ENCODE data around the gene MUCL3. TPM values are rescaled to one million over a fixed set of nuclear protein-coding genes. Genes with fewer than 3 reads are reported as not detected.
"Not testable (repeated sequence)": the region's sequence is repeated elsewhere in the genome, so short reads cannot be mapped to it uniquely, and the experiment has no call there.

Gene MUCL3
- total and polyA plus RNA-seq, 2 donors (not counting 1 experiment from before 2014, with no cell fraction given), result not detected

- no peaks in the 10 kb centered on the region for H4K20me1 ChIP-seq (ENCODE audit: control insufficient read depth, insufficient read depth, low read length, poor library complexity, severe bottlenecking)
- no peak for ATAC-seq (ENCODE audit: low read depth)
- Mint-ChIP-seq H3K4me3 (no peak overlapping the region), H3K9me3 (ENCODE audit: insufficient read depth) (no peaks in the 10 kb centered on the region), H3K27ac (no peak overlapping the region), H3K27me3 (no peaks in the 10 kb centered on the region), H3K4me1 (peaks cover 15% of the 10 kb centered on the region)
- H3K4me3 ChIP-seq (ENCODE audit: control extremely low read depth in 1 of 5, extremely low read depth in 1 of 5, insufficient read depth in 1 of 5, low read depth in 2 of 5, low read length in 4 of 5), result no peak overlapping the region
- CTCF ChIA-PET, result interaction anchor here (1.2 kb wide), 1 partner anchor 13 kb away, joined by 3 read pairs; the partner anchor contains the start of gene VARS2
- TF ChIP-seq, protein P1, sequence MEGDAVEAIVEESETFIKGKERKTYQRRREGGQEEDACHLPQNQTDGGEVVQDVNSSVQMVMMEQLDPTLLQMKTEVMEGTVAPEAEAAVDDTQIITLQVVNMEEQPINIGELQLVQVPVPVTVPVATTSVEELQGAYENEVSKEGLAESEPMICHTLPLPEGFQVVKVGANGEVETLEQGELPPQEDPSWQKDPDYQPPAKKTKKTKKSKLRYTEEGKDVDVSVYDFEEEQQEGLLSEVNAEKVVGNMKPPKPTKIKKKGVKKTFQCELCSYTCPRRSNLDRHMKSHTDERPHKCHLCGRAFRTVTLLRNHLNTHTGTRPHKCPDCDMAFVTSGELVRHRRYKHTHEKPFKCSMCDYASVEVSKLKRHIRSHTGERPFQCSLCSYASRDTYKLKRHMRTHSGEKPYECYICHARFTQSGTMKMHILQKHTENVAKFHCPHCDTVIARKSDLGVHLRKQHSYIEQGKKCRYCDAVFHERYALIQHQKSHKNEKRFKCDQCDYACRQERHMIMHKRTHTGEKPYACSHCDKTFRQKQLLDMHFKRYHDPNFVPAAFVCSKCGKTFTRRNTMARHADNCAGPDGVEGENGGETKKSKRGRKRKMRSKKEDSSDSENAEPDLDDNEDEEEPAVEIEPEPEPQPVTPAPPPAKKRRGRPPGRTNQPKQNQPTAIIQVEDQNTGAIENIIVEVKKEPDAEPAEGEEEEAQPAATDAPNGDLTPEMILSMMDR (IDR thresholded peaks at IDR 0.05), result no peak
- no peak for TF ChIP-seq EZH2 (IDR thresholded peaks at IDR 0.05; ENCODE audit: borderline replicate concordance, insufficient read depth, low read depth, low read length, poor library complexity, severe bottlenecking)
- H3K4me2 ChIP-seq (replicated peaks; ENCODE audit: low read depth, low read length, poor library complexity, severe bottlenecking), result no peak overlapping the region
- H3K4me1 ChIP-seq (ENCODE audit: control insufficient read depth in 2 of 2, insufficient read depth in 2 of 2, low read length in 2 of 2), result peaks cover 17 to 22% of the 10 kb centered on the region in 2 donors
- no peak overlapping the region for H3K27ac ChIP-seq (ENCODE audit: low read length in 2 of 2)
- H3K9ac ChIP-seq (ENCODE audit: low read length), result no peak overlapping the region
- H2AFZ ChIP-seq (ENCODE audit: insufficient read depth, low read depth, low read length, poor library complexity, severe bottlenecking), result no peak overlapping the region
- no peak for DNase-seq
- POLR2A ChIA-PET, result no interaction called here
- no peaks in the 10 kb centered on the region for H3K79me2 ChIP-seq (ENCODE audit: control insufficient read depth, insufficient read depth, low read length)
- no peaks in the 10 kb centered on the region for H3K27me3 ChIP-seq (replicated peaks in 1 of 4; ENCODE audit: control extremely low read depth in 1 of 4, control insufficient read depth in 3 of 4, insufficient read depth in 4 of 4, low read length in 3 of 4)
- H3K9me3 ChIP-seq (ENCODE audit: control extremely low read depth in 1 of 3, control insufficient read depth in 2 of 3, insufficient read depth in 1 of 3, low read length in 2 of 3), result no peaks in the 10 kb centered on the region
- intact Hi-C loops (cut with micrococcal nuclease), result no loop called here
- peaks cover 0 to 27% of the 10 kb centered on the region in 2 experiments for H3K36me3 ChIP-seq (replicated peaks in 1 of 2; ENCODE audit: control extremely low read depth in 1 of 2, control insufficient read depth in 1 of 2, extremely low read depth in 1 of 2, insufficient read depth in 2 of 2, low read length in 1 of 2)
Measured at GRCh38 chr6:30901436-30901835, 39.3 kb upstream of the MUCL3 start.

GRCh38 chr6:30902196-30902595, 38.6 kb upstream of the MUCL3 start:
- H3K9ac ChIP-seq (ENCODE audit: low read length); POLR2A ChIA-PET; H3K9me3 Mint-ChIP-seq (ENCODE audit: insufficient read depth); intact Hi-C loops (cut with micrococcal nuclease); H3K27me3 Mint-ChIP-seq; H3K4me3 ChIP-seq (ENCODE audit: control extremely low read depth in 1 of 5, extremely low read depth in 1 of 5, insufficient read depth in 1 of 5, low read depth in 2 of 5, low read length in 4 of 5); CTCF ChIA-PET; ATAC-seq (ENCODE audit: low read depth); DNase-seq; H3K27me3 ChIP-seq (replicated peaks in 1 of 4; ENCODE audit: control extremely low read depth in 1 of 4, control insufficient read depth in 3 of 4, insufficient read depth in 4 of 4, low read length in 3 of 4); H4K20me1 ChIP-seq (ENCODE audit: control insufficient read depth, insufficient read depth, low read length, poor library complexity, severe bottlenecking); H3K4me3 Mint-ChIP-seq; H3K9me3 ChIP-seq (ENCODE audit: control extremely low read depth in 1 of 3, control insufficient read depth in 2 of 3, insufficient read depth in 1 of 3, low read length in 2 of 3); H3K79me2 ChIP-seq (ENCODE audit: control insufficient read depth, insufficient read depth, low read length): not testable (repeated sequence)
- Mint-ChIP-seq H3K27ac (peak overlapping the region; percentile 8), H3K4me1 (peaks cover 16% of the 10 kb centered on the region)
- Histone ChIP-seq H3K4me2 (replicated peaks; ENCODE audit: low read depth, low read length, poor library complexity, severe bottlenecking) (peak overlapping the region; percentile 39), H3K4me1 (ENCODE audit: control insufficient read depth in 2 of 2, insufficient read depth in 2 of 2, low read length in 2 of 2) (peaks cover 17 to 22% of the 10 kb centered on the region in 2 donors), H3K36me3 (replicated peaks in 1 of 2; ENCODE audit: control extremely low read depth in 1 of 2, control insufficient read depth in 1 of 2, extremely low read depth in 1 of 2, insufficient read depth in 2 of 2, low read length in 1 of 2) (peaks cover 0 to 23% of the 10 kb centered on the region in 2 experiments), H3K27ac (ENCODE audit: low read length in 2 of 2) (peak overlapping the region in 1 of 2 donors; percentile 10), H2AFZ (ENCODE audit: insufficient read depth, low read depth, low read length, poor library complexity, severe bottlenecking) (peak overlapping the region; percentile 5)
- 93% methylated on average over 8 of the region's 9 CpGs for WGBS (ENCODE audit: insufficient coverage)
